GM19395 (cell line): ENCODE measurements around the gene SS18L1.
"Not testable (repeated sequence)": the region's sequence is repeated elsewhere in the genome, so short reads cannot be mapped to it uniquely, and the experiment has no call there.

Experiments
- ATAC-seq: cut with Tn5 transposase; IDR thresholded peaks from one replicate; pipeline ENCODE4 v1.9.1; 2021; ENCODE audit warnings: mild to moderate bottlenecking, moderate library complexity; ENCODE audit not compliant: unreplicated experiment

The SS18L1 gene

GRCh38 chr20:62136283-62137091 is 7.1 kb upstream of the SS18L1 start:
- no peak for ATAC-seq

- no peak for ATAC-seq
These were observed 6.5 kb upstream of the SS18L1 start for GRCh38 chr20:62137092-62137384.

- no peak for ATAC-seq
These were observed 5.9 kb upstream of the SS18L1 start for GRCh38 chr20:62137478-62138203.

GRCh38 chr20:62138204-62138543 is 5.4 kb upstream of the SS18L1 start:
- ATAC-seq = no peak

- no peak for ATAC-seq
These were observed 4.7 kb upstream of the SS18L1 start for GRCh38 chr20:62138912-62139311.

- ATAC-seq = no peak
These were observed 3.9 kb upstream of the SS18L1 start for GRCh38 chr20:62139636-62140035.

GRCh38 chr20:62141043-62141396 is 2.5 kb upstream of the SS18L1 start:
- ATAC-seq = no peak

- ATAC-seq = no peak
These were observed 1.9 kb upstream of the SS18L1 start for GRCh38 chr20:62141397-62142251.

- peak; percentile 19 for ATAC-seq
These were observed 1.1 kb upstream of the SS18L1 start for GRCh38 chr20:62142252-62143080.

GRCh38 chr20:62143957-62144825 is 622 bp downstream of the SS18L1 start:
- peak; percentile 37 for ATAC-seq

- no peak for ATAC-seq
These were observed 2.1 kb downstream of the SS18L1 start for GRCh38 chr20:62145688-62146018.

- ATAC-seq = no peak
These were observed 2.6 kb downstream of the SS18L1 start for GRCh38 chr20:62146019-62146755.

- no peak for ATAC-seq
These were observed 3.6 kb downstream of the SS18L1 start for GRCh38 chr20:62147125-62147524.

- no peak for ATAC-seq
These were observed 4.0 kb downstream of the SS18L1 start for GRCh38 chr20:62147528-62147927.

- ATAC-seq = not testable (repeated sequence)
These were observed 4.8 kb downstream of the SS18L1 start for GRCh38 chr20:62148383-62148782.

GRCh38 chr20:62148908-62149314 is 5.3 kb downstream of the SS18L1 start:
- ATAC-seq = no peak

- no peak for ATAC-seq
These were observed 6.2 kb downstream of the SS18L1 start for GRCh38 chr20:62149532-62150309.

GRCh38 chr20:62150310-62150575 is 6.7 kb downstream of the SS18L1 start:
- ATAC-seq = no peak

GRCh38 chr20:62151225-62151624 is 7.7 kb downstream of the SS18L1 start:
- no peak for ATAC-seq
